Mesothelial cell of epicardium (in vitro differentiated cells): ENCODE results near the gene TPI1. TPM values are rescaled to one million over a fixed set of nuclear protein-coding genes. Genes with fewer than 3 reads are reported as not detected.

Source experiments
- DNase-seq, 2 experiments: peaks; one replicate each; pipeline ENCODE4 v3.0.0; 2021; ENCODE audit warnings: low spot score in 2 of 2; ENCODE audit not compliant: unreplicated experiment in 2 of 2
- H3K27ac Mint-ChIP-seq: 2 replicates; pipeline ENCODE4 v1.8.0; 2021; ENCODE audit warnings: mixed read lengths
- H3K27me3 Mint-ChIP-seq: 2 replicates; pipeline ENCODE4 v1.8.0; 2021; ENCODE audit warnings: low read depth, mixed read lengths
- H3K36me3 Mint-ChIP-seq: 2 replicates; pipeline ENCODE4 v1.8.0; 2021; ENCODE audit warnings: mixed read lengths
- H3K4me1 Mint-ChIP-seq: 2 replicates; pipeline ENCODE4 v1.8.0; 2021; ENCODE audit warnings: mixed read lengths
- H3K4me3 Mint-ChIP-seq: 2 replicates; pipeline ENCODE4 v1.8.0; 2021; ENCODE audit warnings: mild to moderate bottlenecking, moderate library complexity, mixed read lengths
- H3K9me3 Mint-ChIP-seq: 2 replicates; pipeline ENCODE4 v1.8.0; 2021; ENCODE audit warnings: mixed read lengths
- total RNA-seq: library from RNA; stranded (reverse); gene quantifications from 3 replicates; pipeline ENCODE4 v1.2.1, GENCODE V29; 2021
- TF ChIP-seq, protein P1 (sequence below): fragments of 200-600 bp; sonication (generic); IDR thresholded peaks from one replicate; pipeline ENCODE4 v1.5.0; 2021; ENCODE audit warnings: antibody characterized with exemption; ENCODE audit not compliant: unreplicated experiment

Gene TPI1
- total RNA-seq, 1 donor from 2014 or later, result 473 TPM

DNA sequence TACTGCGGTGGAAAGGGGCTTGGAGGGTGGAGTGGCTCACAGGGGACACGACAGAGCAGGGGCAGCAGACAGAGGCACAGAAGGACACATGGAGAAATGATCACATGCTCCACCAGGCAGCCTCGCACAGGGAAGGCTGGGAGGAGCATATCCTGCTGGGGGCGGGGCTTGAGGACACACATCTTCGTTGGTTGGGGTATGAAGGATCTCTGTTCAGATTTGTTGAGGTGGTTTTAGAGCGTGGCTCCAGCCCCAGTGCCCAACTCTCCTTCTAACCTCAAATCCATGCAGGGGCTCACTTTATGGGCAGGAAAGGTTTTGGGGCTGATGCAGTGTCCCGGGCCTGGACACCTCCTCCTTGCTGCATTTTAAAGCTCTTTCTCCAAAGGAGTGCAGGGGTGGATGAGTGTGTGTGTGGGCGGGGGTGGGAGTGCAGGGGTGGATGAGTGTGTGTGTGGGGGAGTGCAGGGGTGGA lies 39.9 kb upstream of the TPI1 start:
- Mint-ChIP-seq H3K27ac (peak overlapping the region; percentile 55), H3K4me3 (peak overlapping the region; percentile 68), H3K27me3 (peaks cover 14% of the 10 kb centered on the region), H3K36me3 (no peaks in the 10 kb centered on the region), H3K9me3 (no peaks in the 10 kb centered on the region), H3K4me1 (peaks cover 38% of the 10 kb centered on the region)
- TF ChIP-seq, protein P1, sequence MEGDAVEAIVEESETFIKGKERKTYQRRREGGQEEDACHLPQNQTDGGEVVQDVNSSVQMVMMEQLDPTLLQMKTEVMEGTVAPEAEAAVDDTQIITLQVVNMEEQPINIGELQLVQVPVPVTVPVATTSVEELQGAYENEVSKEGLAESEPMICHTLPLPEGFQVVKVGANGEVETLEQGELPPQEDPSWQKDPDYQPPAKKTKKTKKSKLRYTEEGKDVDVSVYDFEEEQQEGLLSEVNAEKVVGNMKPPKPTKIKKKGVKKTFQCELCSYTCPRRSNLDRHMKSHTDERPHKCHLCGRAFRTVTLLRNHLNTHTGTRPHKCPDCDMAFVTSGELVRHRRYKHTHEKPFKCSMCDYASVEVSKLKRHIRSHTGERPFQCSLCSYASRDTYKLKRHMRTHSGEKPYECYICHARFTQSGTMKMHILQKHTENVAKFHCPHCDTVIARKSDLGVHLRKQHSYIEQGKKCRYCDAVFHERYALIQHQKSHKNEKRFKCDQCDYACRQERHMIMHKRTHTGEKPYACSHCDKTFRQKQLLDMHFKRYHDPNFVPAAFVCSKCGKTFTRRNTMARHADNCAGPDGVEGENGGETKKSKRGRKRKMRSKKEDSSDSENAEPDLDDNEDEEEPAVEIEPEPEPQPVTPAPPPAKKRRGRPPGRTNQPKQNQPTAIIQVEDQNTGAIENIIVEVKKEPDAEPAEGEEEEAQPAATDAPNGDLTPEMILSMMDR, result no peak
- peak in 1 of 2 experiments; percentile 79 for DNase-seq

DNA sequence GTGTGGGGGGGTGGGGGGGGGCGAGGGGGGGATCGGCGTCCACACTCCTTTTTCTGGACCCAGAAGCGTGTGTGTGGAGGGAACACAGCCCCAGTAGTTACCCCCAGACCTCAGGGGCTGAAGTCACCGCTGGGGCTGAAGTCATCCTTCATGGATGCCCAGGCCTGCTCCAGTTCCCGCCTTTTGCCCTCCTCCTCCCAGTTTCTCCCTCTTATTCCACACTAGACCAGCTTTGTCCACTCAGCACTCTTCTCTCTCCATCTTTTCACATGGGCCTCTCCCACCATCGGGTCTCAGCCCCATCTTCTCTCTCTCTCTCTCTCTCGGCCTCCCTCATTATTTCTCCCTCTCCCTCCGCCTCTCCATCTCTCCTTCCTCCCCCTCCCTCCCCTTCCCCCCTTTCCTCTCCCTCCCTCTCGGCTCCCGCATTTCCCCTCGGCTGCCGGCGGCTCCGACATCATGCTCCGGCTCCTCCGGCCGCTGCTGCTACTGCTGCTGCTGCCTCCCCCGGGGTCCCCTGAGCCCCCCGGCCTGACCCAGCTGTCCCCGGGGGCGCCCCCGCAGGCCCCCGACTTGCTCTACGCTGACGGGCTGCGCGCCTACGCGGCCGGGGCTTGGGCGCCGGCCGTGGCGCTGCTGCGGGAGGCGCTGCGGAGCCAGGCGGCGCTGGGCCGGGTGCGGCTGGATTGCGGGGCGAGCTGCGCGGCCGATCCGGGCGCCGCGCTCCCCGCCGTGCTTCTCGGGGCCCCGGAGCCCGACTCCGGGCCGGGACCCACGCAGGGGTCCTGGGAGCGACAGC lies 39.1 kb upstream of the TPI1 start, which contains the start of gene P3H3:
TSS of gene P3H3 (plus strand) at position 426 of the 799 bp plus-strand sequence. CDS start at position 460, 34 bp downstream.
- peaks cover 12% of the 10 kb centered on the region for H3K27me3 Mint-ChIP-seq
- TF ChIP-seq, protein P1, result no peak
- peak in 1 of 2 experiments; percentile 53 for DNase-seq
- H3K4me1 Mint-ChIP-seq, result peaks cover 32% of the 10 kb centered on the region
- peak within 1 kb of the TSS; percentile 93 for H3K4me3 Mint-ChIP-seq
- H3K27ac Mint-ChIP-seq, result peak within 1 kb of the TSS; percentile 95
- no peaks in the 10 kb centered on the region for H3K9me3 Mint-ChIP-seq
- no peaks in the 10 kb centered on the region for H3K36me3 Mint-ChIP-seq

DNA sequence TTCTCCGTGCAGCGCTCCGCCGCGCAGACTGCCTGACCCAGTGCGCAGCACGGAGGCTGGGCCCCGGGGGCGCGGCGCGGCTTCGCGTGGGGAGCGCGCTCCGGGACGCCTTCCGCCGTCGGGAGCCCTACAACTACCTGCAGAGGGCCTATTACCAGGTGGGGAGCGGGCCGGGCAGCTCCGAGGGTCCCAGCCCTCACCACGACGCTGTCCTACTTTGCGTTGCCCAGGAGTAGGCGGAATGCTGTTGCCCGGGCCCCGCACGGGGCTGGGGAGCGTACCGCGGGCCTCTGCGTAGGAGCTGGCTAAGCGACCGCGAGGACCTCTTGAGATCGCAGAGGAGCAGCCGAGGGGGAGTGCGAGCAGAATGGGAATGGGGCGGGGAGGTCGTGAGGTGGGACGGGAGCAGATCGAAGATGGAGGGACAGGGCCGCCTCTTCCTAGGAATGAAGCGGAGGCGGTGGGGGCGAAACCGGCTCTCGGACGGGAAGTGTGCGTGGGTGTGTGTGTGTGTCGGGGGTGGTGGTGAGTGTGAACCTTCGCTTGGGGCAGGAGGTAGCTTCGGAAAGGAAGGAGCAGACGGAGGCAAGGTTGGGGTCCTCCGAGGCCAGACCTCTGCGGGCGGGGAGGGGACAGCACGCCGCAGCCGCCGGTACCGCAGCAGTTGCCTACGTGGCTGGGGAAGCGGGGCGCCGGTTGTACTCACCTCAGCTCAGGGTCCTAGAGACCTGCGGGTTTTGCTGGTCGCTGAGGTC lies 38.4 kb upstream of the TPI1 start:
- H3K36me3 Mint-ChIP-seq, result no peaks in the 10 kb centered on the region
- peak in 1 of 2 experiments; percentile 64 for DNase-seq
- H3K27ac Mint-ChIP-seq, result peak overlapping the region; percentile 95
- H3K4me1 Mint-ChIP-seq, result peaks cover 28% of the 10 kb centered on the region
- no peaks in the 10 kb centered on the region for H3K9me3 Mint-ChIP-seq
- TF ChIP-seq, protein P1, result peak; percentile 19
- H3K4me3 Mint-ChIP-seq, result peak overlapping the region; percentile 93
- H3K27me3 Mint-ChIP-seq, result peaks cover 12% of the 10 kb centered on the region

DNA sequence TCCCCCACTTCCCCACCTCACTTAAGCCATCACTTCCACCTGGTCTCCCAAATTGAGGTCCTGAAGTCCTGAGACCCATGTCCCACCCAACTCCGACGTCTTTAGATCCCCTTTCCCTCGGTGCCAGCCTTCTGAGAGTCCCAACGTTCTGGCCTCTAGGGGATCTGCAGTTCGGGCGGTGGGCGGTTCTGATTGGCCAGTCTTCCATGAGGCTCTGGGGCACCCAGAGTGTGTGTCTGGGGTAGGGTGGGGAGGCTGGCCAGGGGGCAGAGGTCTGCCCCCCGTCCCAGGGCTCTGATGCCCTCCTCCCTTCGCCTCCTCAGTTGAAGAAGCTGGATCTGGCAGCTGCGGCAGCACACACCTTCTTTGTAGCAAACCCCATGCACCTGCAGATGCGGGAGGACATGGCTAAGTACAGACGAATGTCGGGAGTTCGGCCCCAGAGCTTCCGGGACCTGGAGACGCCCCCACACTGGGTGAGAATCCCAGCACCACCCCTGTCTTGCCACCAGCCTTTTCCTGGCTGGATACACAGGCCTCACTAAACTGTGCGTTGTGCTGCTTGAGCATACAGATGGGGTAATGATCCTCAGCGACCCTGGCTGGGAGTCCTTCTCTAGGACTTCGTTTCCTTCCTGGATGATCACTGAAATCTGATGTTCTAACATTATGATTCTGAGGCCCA lies 37.7 kb upstream of the TPI1 start:
- H3K27me3 Mint-ChIP-seq, result peaks cover 9% of the 10 kb centered on the region
- no peaks in the 10 kb centered on the region for H3K9me3 Mint-ChIP-seq
- peaks cover 5% of the 10 kb centered on the region for H3K36me3 Mint-ChIP-seq
- H3K4me3 Mint-ChIP-seq, result peak overlapping the region; percentile 93
- peaks cover 27% of the 10 kb centered on the region for H3K4me1 Mint-ChIP-seq
- TF ChIP-seq, protein P1, result no peak
- peak in 1 of 2 experiments; percentile 58 for DNase-seq
- H3K27ac Mint-ChIP-seq, result peak overlapping the region; percentile 95

DNA sequence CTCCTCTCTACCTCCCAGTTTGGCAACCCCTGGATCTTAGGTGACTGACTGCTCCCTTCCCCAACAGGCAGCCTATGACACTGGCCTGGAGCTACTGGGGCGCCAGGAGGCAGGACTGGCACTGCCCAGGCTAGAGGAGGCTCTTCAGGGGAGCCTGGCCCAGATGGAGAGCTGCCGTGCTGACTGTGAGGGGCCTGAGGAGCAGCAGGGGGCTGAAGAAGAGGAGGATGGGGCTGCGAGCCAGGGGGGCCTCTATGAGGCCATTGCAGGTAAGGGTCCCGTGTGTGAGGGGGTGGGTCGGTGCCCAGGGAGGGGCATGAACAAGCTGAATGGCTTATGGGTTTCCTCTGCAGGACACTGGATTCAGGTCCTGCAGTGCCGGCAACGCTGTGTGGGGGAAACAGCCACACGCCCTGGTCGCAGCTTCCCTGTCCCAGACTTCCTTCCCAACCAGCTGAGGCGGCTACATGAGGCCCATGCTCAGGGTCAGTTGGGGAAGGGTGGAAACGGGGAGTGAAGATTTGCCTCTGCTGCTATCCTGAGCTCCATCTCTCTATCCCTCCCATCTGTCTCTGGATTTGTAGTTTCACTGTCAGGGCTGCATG lies 36.9 kb upstream of the TPI1 start:
- Mint-ChIP-seq H3K9me3 (no peaks in the 10 kb centered on the region), H3K4me1 (peaks cover 20% of the 10 kb centered on the region), H3K27me3 (peaks cover 2% of the 10 kb centered on the region), H3K4me3 (peak overlapping the region; percentile 93), H3K27ac (no peak overlapping the region), H3K36me3 (peaks cover 8% of the 10 kb centered on the region)
- TF ChIP-seq, protein P1, result no peak
- no peak for DNase-seq
